Effector memory CD8-positive, alpha-beta T cell (primary cell): ENCODE data around the gene TMEM97.

Source experiments
- ATAC-seq: fragments of 150-1000 bp; cut with Tn5 transposase; replicated peaks from 2 replicates; pipeline ENCODE4 v1.10.0; 2021; ENCODE audit warnings: mild to moderate bottlenecking, moderate library complexity
- DNase-seq, 3 experiments: peaks; one replicate each; pipeline ENCODE4 v3.0.0; 2021
- H3K27ac Mint-ChIP-seq, 2 donors: one replicate each; pipeline ENCODE4 v1.8.0; 2022; ENCODE audit warnings: mild to moderate bottlenecking in 2 of 2, mixed read lengths in 2 of 2, moderate library complexity in 2 of 2
- H3K27me3 Mint-ChIP-seq, 2 donors: one replicate each; pipeline ENCODE4 v1.8.0; 2022; ENCODE audit warnings: mixed read lengths in 2 of 2
- H3K36me3 Mint-ChIP-seq: one replicate; pipeline ENCODE4 v1.8.0; 2022; ENCODE audit warnings: mild to moderate bottlenecking, moderate library complexity, mixed read lengths; ENCODE audit not compliant: insufficient read depth
- H3K4me1 Mint-ChIP-seq, 2 donors: one replicate each; pipeline ENCODE4 v1.8.0; 2022; ENCODE audit warnings: low read depth in 2 of 2, mixed read lengths in 2 of 2
- H3K4me3 Mint-ChIP-seq, 2 donors: one replicate each; pipeline ENCODE4 v1.8.0; 2022; ENCODE audit warnings: mild to moderate bottlenecking in 2 of 2, mixed read lengths in 2 of 2, moderate library complexity in 2 of 2
- H3K9me3 Mint-ChIP-seq, 2 donors: one replicate each; pipeline ENCODE4 v1.8.0; 2022; ENCODE audit warnings: mixed read lengths in 2 of 2

Gene TMEM97

DNA sequence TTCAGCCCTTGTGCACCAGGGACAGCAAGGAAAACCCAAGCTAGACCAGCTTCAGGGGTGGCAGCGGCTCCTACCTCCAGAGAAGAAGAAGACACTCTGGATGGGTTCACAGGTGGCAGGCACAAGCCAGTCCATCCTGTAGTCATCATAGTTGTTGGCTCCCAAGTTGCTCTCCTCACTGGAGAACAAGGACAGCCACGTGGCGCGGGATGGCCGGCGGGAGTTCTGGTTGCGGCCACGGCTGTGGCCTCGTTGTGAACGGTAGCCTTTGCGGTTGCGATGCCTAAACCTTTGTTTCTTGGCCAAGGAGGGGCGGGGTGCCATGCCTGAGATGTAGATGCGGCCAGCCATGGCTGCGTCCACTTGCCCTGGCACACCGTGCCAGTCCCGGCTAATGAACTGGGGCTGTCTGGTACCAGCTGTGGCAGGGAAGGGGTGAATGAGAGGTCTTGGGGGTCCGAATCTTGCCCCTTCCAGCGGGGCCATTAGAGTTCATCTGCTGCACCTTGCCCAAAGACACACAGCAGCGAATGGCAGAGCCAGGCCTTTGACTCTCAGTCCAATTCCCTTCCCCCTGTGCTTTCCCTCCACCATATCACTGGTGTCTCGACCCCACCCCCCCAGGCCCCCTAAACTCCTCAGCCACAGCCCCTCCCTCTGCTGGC, 48.8 kb downstream of the TMEM97 start:
- DNase-seq, result no peak
- Mint-ChIP-seq H3K27ac (peak overlapping the region; percentile 35), H3K27me3 (no peaks in the 10 kb centered on the region), H3K36me3 (peaks cover 19% of the 10 kb centered on the region), H3K4me1 (peaks cover 7 to 10% of the 10 kb centered on the region in 2 donors), H3K9me3 (no peaks in the 10 kb centered on the region), H3K4me3 (no peak overlapping the region)
- ATAC-seq, result no peak

- no peak for ATAC-seq
- Mint-ChIP-seq H3K4me3 (no peak overlapping the region), H3K4me1 (peaks cover 13 to 16% of the 10 kb centered on the region in 2 donors), H3K9me3 (no peaks in the 10 kb centered on the region), H3K36me3 (peaks cover 19% of the 10 kb centered on the region), H3K27me3 (no peaks in the 10 kb centered on the region), H3K27ac (peak overlapping the region in 1 of 2 donors; percentile 35)
- DNase-seq, result no peak
These were observed 49.4 kb downstream of the TMEM97 start for GRCh38 chr17:28368306-28368831.

DNA sequence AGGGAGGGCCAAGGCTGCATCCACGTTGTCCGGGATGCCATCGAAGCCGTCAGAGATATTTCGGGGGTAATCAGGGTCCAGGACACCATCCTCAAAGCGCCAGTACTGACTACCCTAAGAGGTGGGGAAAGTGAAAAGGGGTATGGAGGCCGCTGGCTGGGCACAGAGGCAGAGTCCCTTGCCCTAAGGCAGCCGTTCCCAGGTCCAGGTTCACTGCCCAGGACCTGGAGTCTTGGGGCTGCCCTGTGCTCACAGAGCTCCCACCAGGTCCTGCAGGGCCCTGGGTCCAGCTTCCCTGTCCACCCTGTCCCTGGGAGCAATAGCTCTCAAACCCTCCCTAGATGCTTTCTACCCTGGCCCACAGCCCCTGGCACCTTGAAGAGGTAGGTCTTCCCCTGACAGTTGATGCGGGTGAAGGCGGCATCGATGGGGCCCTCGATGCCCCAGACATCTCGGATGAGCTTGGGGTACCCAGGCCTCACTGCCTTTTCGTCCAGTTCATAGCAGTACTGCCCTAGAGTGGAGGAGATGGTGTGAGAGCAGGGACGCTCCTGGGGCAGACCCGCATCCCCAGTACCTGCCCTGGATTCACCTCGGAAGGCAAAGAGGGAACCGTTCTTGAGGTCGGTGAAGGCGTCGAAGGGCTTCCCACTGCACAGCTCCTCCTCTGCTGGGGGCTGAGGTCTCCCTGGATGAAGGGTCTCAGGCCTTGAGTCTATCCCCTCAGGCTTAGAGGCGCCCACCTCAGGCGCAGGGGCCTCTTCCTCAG, 50.1 kb downstream of the TMEM97 start:
- Mint-ChIP-seq H3K27me3 (no peaks in the 10 kb centered on the region), H3K9me3 (no peaks in the 10 kb centered on the region), H3K4me1 (peaks cover 15 to 19% of the 10 kb centered on the region in 2 donors), H3K4me3 (no peak overlapping the region), H3K36me3 (peaks cover 16% of the 10 kb centered on the region), H3K27ac (no peak overlapping the region)
- ATAC-seq (no peak), DNase-seq (no peak)

DNA sequence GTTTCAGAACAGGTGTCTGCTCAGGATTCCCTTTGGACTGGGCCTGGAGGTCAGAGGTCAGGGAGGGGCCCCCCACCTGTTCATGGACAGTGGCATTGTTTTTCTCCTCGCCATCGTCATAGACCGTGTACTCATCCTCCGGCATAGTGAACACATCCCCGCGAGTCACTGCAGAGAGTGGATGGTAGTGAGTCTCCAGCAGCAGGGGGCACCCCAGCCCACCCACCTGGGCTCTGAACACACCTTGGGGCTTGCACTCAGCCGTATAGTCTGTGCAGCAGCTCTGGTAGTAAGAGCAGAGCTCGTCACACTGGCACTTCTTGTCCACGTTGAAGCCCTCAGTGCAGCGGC, 50.7 kb downstream of the TMEM97 start:
- H3K4me1 Mint-ChIP-seq, result peaks cover 15 to 19% of the 10 kb centered on the region in 2 donors
- H3K36me3 Mint-ChIP-seq, result peaks cover 15% of the 10 kb centered on the region
- ATAC-seq (no peak), DNase-seq (no peak)
- H3K9me3 Mint-ChIP-seq, result no peaks in the 10 kb centered on the region
- no peak overlapping the region for H3K27ac Mint-ChIP-seq
- H3K4me3 Mint-ChIP-seq, result no peak overlapping the region
- no peaks in the 10 kb centered on the region for H3K27me3 Mint-ChIP-seq

- ATAC-seq (no peak), DNase-seq (no peak)
- Mint-ChIP-seq H3K9me3 (no peaks in the 10 kb centered on the region), H3K27me3 (no peaks in the 10 kb centered on the region), H3K27ac (peak within 1 kb of the TSS; percentile 94 to 99), H3K4me3 (peak within 1 kb of the TSS; percentile 94 to 96), H3K4me1 (peaks cover 16 to 19% of the 10 kb centered on the region in 2 donors), H3K36me3 (peaks cover 11% of the 10 kb centered on the region)
These were observed 51.2 kb downstream of the TMEM97 start, which contains the start of gene VTN for GRCh38 chr17:28370035-28370743. VTN (minus strand) TSS chr17:28370307; CDS start chr17:28370203, 104 bp downstream.

- no peaks in the 10 kb centered on the region for H3K27me3 Mint-ChIP-seq
- no peak for ATAC-seq
- H3K9me3 Mint-ChIP-seq, result no peaks in the 10 kb centered on the region
- peak overlapping the region; percentile 94 to 99 for H3K27ac Mint-ChIP-seq
- peaks cover 11% of the 10 kb centered on the region for H3K36me3 Mint-ChIP-seq
- H3K4me1 Mint-ChIP-seq, result peaks cover 16 to 19% of the 10 kb centered on the region in 2 donors
- DNase-seq, result no peak
- peak overlapping the region; percentile 94 to 96 for H3K4me3 Mint-ChIP-seq
These were observed 51.7 kb downstream of the TMEM97 start for GRCh38 chr17:28370744-28371103.

DNA sequence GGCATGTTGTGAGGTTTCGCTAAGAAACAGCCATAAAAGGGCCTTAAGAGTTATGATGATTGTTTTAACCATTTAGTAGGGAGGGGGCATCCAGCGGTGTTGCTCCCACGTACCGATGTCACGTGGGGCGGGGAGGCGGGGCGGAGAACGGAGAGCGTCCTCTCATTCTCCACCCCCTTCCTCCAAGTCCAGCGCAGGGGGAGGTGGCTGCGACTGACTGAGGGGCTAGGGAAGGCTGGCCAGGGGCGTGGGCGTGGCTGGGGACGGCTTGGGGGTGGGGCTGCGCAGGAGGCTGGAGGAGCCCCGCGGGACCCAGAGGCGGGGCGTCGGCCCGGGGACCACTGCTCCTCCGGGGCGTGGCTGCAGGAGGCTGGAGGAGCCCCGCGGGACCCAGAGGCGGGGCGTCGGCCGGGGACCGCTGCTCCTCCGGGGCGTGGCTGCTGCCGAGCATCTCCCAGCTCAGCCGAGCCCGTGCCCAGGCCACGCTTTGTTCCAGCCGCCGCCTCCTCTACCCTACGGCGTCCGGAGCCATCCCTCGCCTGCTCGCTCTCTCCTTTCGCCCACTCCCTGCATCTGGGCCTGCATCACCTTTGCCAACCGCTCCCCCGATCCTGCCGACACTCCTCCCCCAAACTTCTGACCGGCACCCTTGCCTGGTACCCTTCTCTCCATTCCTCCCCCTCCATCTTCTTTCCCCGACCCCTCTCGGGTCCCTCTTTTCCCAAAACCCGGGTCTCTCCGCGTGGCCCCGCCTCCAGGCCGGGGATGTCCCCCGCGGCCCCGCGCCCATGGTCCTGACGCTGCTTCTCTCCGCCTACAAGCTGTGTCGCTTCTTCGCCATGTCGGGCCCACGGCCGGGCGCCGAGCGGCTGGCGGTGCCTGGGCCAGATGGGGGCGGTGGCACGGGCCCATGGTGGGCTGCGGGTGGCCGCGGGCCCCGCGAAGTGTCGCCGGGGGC, 52.5 kb downstream of the TMEM97 start, which contains the start of gene SARM1:
TSS of gene SARM1 (plus strand) at position 450 of the 958 bp plus-strand sequence. CDS start at position 789, 339 bp downstream.
- Mint-ChIP-seq H3K36me3 (peaks cover 11% of the 10 kb centered on the region), H3K27me3 (no peaks in the 10 kb centered on the region), H3K27ac (peak within 1 kb of the TSS; percentile 94 to 99), H3K4me3 (peak within 1 kb of the TSS; percentile 94 to 96), H3K9me3 (no peaks in the 10 kb centered on the region), H3K4me1 (peaks cover 16 to 19% of the 10 kb centered on the region in 2 donors)
- ATAC-seq (peak; percentile 85), DNase-seq (peak; percentile 72 to 73 (median 73))

DNA sequence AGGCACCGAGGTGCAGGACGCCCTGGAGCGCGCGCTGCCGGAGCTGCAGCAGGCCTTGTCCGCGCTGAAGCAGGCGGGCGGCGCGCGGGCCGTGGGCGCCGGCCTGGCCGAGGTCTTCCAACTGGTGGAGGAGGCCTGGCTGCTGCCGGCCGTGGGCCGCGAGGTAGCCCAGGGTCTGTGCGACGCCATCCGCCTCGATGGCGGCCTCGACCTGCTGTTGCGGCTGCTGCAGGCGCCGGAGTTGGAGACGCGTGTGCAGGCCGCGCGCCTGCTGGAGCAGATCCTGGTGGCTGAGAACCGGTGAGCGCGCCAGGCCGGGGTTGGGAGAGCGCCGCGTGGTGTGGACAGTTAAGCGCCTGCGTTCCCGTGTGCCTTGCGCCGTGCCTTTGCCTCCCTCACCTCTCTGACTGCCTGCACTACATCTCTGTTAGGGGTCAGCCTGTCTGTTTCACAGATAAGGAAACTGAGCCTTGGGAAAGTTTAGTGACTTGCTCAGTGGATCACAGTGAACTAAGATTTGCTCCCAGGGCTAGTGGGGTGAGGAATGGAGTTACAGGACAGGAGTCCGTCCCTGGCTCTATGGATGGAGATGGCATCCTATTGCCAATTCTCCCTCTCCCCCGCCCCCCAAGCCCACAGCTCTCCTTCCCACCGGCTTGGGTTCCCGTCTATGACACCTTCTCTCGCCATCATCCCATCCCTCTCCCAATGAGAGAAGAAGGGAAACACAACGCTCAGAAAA, 53.4 kb downstream of the TMEM97 start:
- peaks cover 7% of the 10 kb centered on the region for H3K36me3 Mint-ChIP-seq
- peak overlapping the region; percentile 94 to 96 for H3K4me3 Mint-ChIP-seq
- peaks cover 16 to 19% of the 10 kb centered on the region in 2 donors for H3K4me1 Mint-ChIP-seq
- ATAC-seq (peak; percentile 0), DNase-seq (peak in 1 of 3 experiments; percentile 9)
- no peaks in the 10 kb centered on the region for H3K27me3 Mint-ChIP-seq
- no peaks in the 10 kb centered on the region for H3K9me3 Mint-ChIP-seq
- peak overlapping the region; percentile 94 to 99 for H3K27ac Mint-ChIP-seq

DNA sequence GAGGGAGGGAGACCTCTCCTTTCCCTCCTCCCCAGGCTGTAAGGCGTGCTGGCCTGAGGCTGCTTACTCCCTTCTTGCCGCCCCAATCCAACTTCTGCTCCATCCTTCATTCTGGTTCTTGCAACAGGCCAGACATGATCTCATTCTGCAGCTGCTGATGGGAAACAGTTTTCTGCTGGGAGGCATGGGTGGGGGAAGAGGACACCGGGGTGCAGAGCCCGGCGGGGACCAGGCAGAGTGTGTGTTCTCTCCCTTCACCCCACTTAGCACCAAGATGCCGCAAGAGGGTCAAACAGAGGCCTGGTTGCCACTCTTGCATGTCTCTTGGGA, 53.9 kb downstream of the TMEM97 start:
- H3K27ac Mint-ChIP-seq, result peak overlapping the region; percentile 89 to 94

More for the DNA sequence above, 53.9 kb downstream of the TMEM97 start:
- Mint-ChIP-seq H3K9me3 (no peaks in the 10 kb centered on the region), H3K4me1 (peaks cover 16 to 19% of the 10 kb centered on the region in 2 donors), H3K4me3 (peak overlapping the region; percentile 94 to 96), H3K27me3 (no peaks in the 10 kb centered on the region), H3K36me3 (peaks cover 7% of the 10 kb centered on the region)
- no peak for ATAC-seq
- DNase-seq, result no peak
